H1 (cell line): ENCODE measurements around the gene TWIST2. TPM values are rescaled to one million over a fixed set of nuclear protein-coding genes. Genes with fewer than 3 reads are reported as not detected.

Experiments
- CHD2 ChIP-seq: IDR thresholded peaks from 2 replicates; pipeline ENCODE4 v1.6.1; 2012; ENCODE audit warnings: low read length, improper control_type of control experiment
- KDM1A ChIP-seq: fragments of 200-600, 300-600 bp; sonication (generic); IDR thresholded peaks from 2 replicates; pipeline ENCODE4 v1.7.1; 2016; ENCODE audit warnings: mild to moderate bottlenecking, low read length, borderline replicate concordance
- polyA plus RNA-seq, 7 experiments: library from polyadenylated mRNA; depleted of rRNA in 3 of 7; stranded (reverse) in 5 of 7; unstranded in 2 of 7; fragments of >200 nt in 5 of 7; fragments of 200-250 nt in 2 of 7; gene quantifications; 1 replicate in 5 of 7; 2 replicates in 1 of 7; 4 replicates in 1 of 7; pipeline versions ENCODE4 v1.2.1 to v1.2.3, GENCODE V29; 2011 to 2013; ENCODE audit warnings: missing spikeins in 2 of 7, mixed read lengths in 2 of 7
- total RNA-seq: library from RNA; stranded (reverse); fragmentation: NEBNext Ultra II Directional; extraction: Animal tissue kit (Norgen Biotek cat#: 25700); gene quantifications from 2 replicates; pipeline ENCODE4 v1.2.1, GENCODE V29; 2021

The TWIST2 gene
- total and polyA plus RNA-seq, 2 of the 8 experiments (the other 6 are each of a cell fraction or from before 2014, with no cell fraction given): 2.6 to 4.3 TPM

GRCh38 chr2:238847419-238847801, 475 bp upstream of the TWIST2 start (continued):
- TF ChIP-seq CHD2 (no peak), KDM1A (no peak)
